GM15510 (cell line): Measurements from ENCODE around the gene SESN3.

Experiments used
- POLR2A ChIP-seq: IDR thresholded peaks from 3 replicates; pipeline ENCODE4 v1.6.1; 2011; ENCODE audit warnings: borderline replicate concordance; ENCODE audit not compliant: insufficient read length; ENCODE audit errors: extremely low read depth

SESN3 gene

GRCh38 chr11:95241681-95242081 lies 10.7 kb upstream of the SESN3 start:
- no peak for TF ChIP-seq POLR2A

GRCh38 chr11:95239871-95240649 lies 9.1 kb upstream of the SESN3 start:
- TF ChIP-seq POLR2A, result no peak

GRCh38 chr11:95232666-95233065 lies 1.7 kb upstream of the SESN3 start:
- no peak for TF ChIP-seq POLR2A

- TF ChIP-seq POLR2A, result no peak
Measured at GRCh38 chr11:95231881-95232605, 1.0 kb upstream of the SESN3 start.

- no peak for TF ChIP-seq POLR2A
Measured at GRCh38 chr11:95230810-95231126, 234 bp downstream of the SESN3 start.

- TF ChIP-seq POLR2A, result no peak
Measured at GRCh38 chr11:95229993-95230809, 801 bp downstream of the SESN3 start.

GRCh38 chr11:95229199-95229992 lies 1.6 kb downstream of the SESN3 start:
- TF ChIP-seq POLR2A, result no peak

- TF ChIP-seq POLR2A, result no peak
Measured at GRCh38 chr11:95228081-95228749, 2.8 kb downstream of the SESN3 start.

GRCh38 chr11:95222817-95223216 lies 8.2 kb downstream of the SESN3 start:
- no peak for TF ChIP-seq POLR2A

GRCh38 chr11:95219599-95219998 lies 11.4 kb downstream of the SESN3 start:
- no peak for TF ChIP-seq POLR2A

- TF ChIP-seq POLR2A, result no peak
Measured at GRCh38 chr11:95218149-95218548, 12.9 kb downstream of the SESN3 start.

GRCh38 chr11:95212609-95213008 lies 18.4 kb downstream of the SESN3 start:
- TF ChIP-seq POLR2A, result no peak

GRCh38 chr11:95200781-95201457 lies 30.1 kb downstream of the SESN3 start:
- no peak for TF ChIP-seq POLR2A
